Keratinocyte (primary cell): Measurements from ENCODE around the gene STXBP1. TPM values are rescaled to one million over a fixed set of nuclear protein-coding genes. Genes with fewer than 3 reads are reported as not detected.

Source experiments
- DNase-seq: peaks from one replicate; pipeline ENCODE4 v3.0.0-alpha.2; 2011; ENCODE audit warnings: low read depth, missing footprints, low spot score
- FAIRE-seq: peaks from 2 replicates; lab custom pipeline; 2011; peaks lifted over from hg19 to GRCh38; lab: Jason Lieb, UNC
- H2AFZ ChIP-seq: 2 replicates; pipeline ENCODE4 v1.6.0; 2012; ENCODE audit warnings: low read length, control low read depth, inconsistent platforms; ENCODE audit not compliant: control insufficient read depth
- H3K27ac ChIP-seq: 2 replicates; pipeline ENCODE4 v1.5.1; 2011; ENCODE audit warnings: low read length; ENCODE audit not compliant: control insufficient read depth, insufficient read depth
- H3K27me3 ChIP-seq: 3 replicates; pipeline ENCODE4 v1.6.0; 2011; ENCODE audit warnings: low read length; ENCODE audit not compliant: control insufficient read depth, insufficient read depth; ENCODE audit errors: extremely low read depth
- H3K36me3 ChIP-seq, 2 experiments: 2 replicates in 1 of 2; 3 replicates in 1 of 2; pipeline ENCODE4 v1.5.1; 2011; ENCODE audit warnings: low read length in 2 of 2, mild to moderate bottlenecking in 1 of 2; ENCODE audit not compliant: control insufficient read depth in 2 of 2, insufficient read depth in 2 of 2; ENCODE audit errors: extremely low read depth in 1 of 2
- H3K4me1 ChIP-seq: 3 replicates; pipeline ENCODE4 v1.5.1; 2011; ENCODE audit warnings: low read length; ENCODE audit not compliant: control insufficient read depth, insufficient read depth; ENCODE audit errors: extremely low read depth
- H3K4me2 ChIP-seq: 3 replicates; pipeline ENCODE4 v1.6.0; 2011; ENCODE audit warnings: low read depth, low read length; ENCODE audit not compliant: control insufficient read depth, insufficient read depth; ENCODE audit errors: extremely low read depth
- H3K4me3 ChIP-seq, 3 experiments: fragments of 200-600 bp in 1 of 3; sonication (generic) in 1 of 3; 2 replicates in 2 of 3; 3 replicates in 1 of 3; pipeline ENCODE4 v1.5.1; 2011 to 2016; ENCODE audit warnings: low read length in 3 of 3, mild to moderate bottlenecking in 3 of 3, control low read depth in 2 of 3, inconsistent platforms in 1 of 3, low read depth in 1 of 3, mixed read lengths in 1 of 3, mixed run types in 1 of 3, moderate library complexity in 1 of 3; ENCODE audit not compliant: control insufficient read depth in 2 of 3, insufficient read depth in 2 of 3; ENCODE audit errors: extremely low read depth in 1 of 3
- H3K79me2 ChIP-seq: 2 replicates; pipeline ENCODE4 v1.6.0; 2012; ENCODE audit warnings: low read length; ENCODE audit not compliant: control insufficient read depth, insufficient read depth
- H3K9ac ChIP-seq: 3 replicates; pipeline ENCODE4 v1.6.0; 2011; ENCODE audit warnings: low read length; ENCODE audit not compliant: control insufficient read depth, insufficient read depth; ENCODE audit errors: extremely low read depth
- H3K9me1 ChIP-seq: 3 replicates; pipeline ENCODE4 v1.6.0; 2011; ENCODE audit warnings: low read length; ENCODE audit not compliant: control insufficient read depth, insufficient read depth; ENCODE audit errors: extremely low read depth
- H3K9me3 ChIP-seq: 2 replicates; pipeline ENCODE4 v1.5.1; 2012; ENCODE audit warnings: low read depth, low read length; ENCODE audit not compliant: control insufficient read depth
- H4K20me1 ChIP-seq: 3 replicates; pipeline ENCODE4 v1.6.0; 2011; ENCODE audit warnings: low read length; ENCODE audit not compliant: control insufficient read depth, insufficient read depth; ENCODE audit errors: extremely low read depth
- CTCF ChIP-seq, 3 experiments: IDR thresholded peaks in 1 of 3; conservative IDR thresholded peaks in 1 of 3; optimal IDR thresholded peaks in 1 of 3; 2 replicates in 2 of 3; 3 replicates in 1 of 3; pipeline versions ENCODE3 to v1.5.1; 2011; ENCODE audit warnings: low read length in 3 of 3, mild to moderate bottlenecking in 3 of 3, moderate library complexity in 2 of 3, control low read depth in 1 of 3, inconsistent platforms in 1 of 3; ENCODE audit not compliant: insufficient read depth in 2 of 3; ENCODE audit errors: extremely low read depth in 1 of 3
- EZH2 ChIP-seq: IDR thresholded peaks from one replicate; pipeline ENCODE4 v1.6.1; 2012; ENCODE audit warnings: inconsistent platforms, mild to moderate bottlenecking, low read length, moderate library complexity
- dilution Hi-C: fragments of 300-500 bp; cut with MboI; formaldehyde crosslinking; loops from one replicate; pipeline ENCODE4 v1.7.0; 2020; ENCODE audit warnings: low sequenced_read_pairs; ENCODE audit not compliant: extremely low pct_ligation_motif_present
- polyA plus RNA-seq, 5 experiments: library from polyadenylated mRNA; depleted of rRNA in 3 of 5; stranded (reverse) in 3 of 5; stranded (forward) in 1 of 5; unstranded in 1 of 5; fragments of >200 nt; gene quantifications; 1 replicate in 1 of 5; 2 replicates in 3 of 5; 3 replicates in 1 of 5; pipeline versions ENCODE4 v1.2.1 to v1.2.3, GENCODE V29; 2011 to 2012; ENCODE audit warnings: missing spikeins in 2 of 5, low read depth in 1 of 5, low replicate concordance in 1 of 5

Gene STXBP1
- polyA plus RNA-seq, 1 donor (not counting 4 experiments of a cell fraction or from before 2014, with no cell fraction given), result 17.1 TPM

GRCh38 chr9:127667906-127668305 lies 55.8 kb downstream of the STXBP1 start:
- no peak overlapping the region for H3K9ac ChIP-seq
- H3K79me2 ChIP-seq, result no peaks in the 10 kb centered on the region
- H3K9me1 ChIP-seq, result no peaks in the 10 kb centered on the region
- DNase-seq, result no peak
- FAIRE-seq, result no peak
- H3K27ac ChIP-seq, result no peak overlapping the region
- no peak for TF ChIP-seq EZH2
- no peak for TF ChIP-seq CTCF (optimal IDR thresholded peaks at IDR 0.05 in 1 of 3, IDR thresholded peaks at IDR 0.05 in 1 of 3, conservative IDR thresholded peaks at IDR 0.05 in 1 of 3; ENCODE audit: extremely low read depth in 1 of 3, insufficient read depth in 2 of 3, low read length in 3 of 3)
- peaks cover 21 to 36% of the 10 kb centered on the region in 2 experiments for H3K36me3 ChIP-seq
- H4K20me1 ChIP-seq, result no peaks in the 10 kb centered on the region
- no peak overlapping the region for H3K4me2 ChIP-seq
- no peak overlapping the region for H3K4me3 ChIP-seq
- H2AFZ ChIP-seq, result no peak overlapping the region
- dilution Hi-C loops, result no loop called here
- no peaks in the 10 kb centered on the region for H3K27me3 ChIP-seq
- H3K9me3 ChIP-seq, result no peaks in the 10 kb centered on the region
- no peaks in the 10 kb centered on the region for H3K4me1 ChIP-seq

GRCh38 chr9:127673234-127673633 lies 61.2 kb downstream of the STXBP1 start:
- DNase-seq, result no peak
- Histone ChIP-seq H3K36me3 (peaks cover 28% of the 10 kb centered on the region in 2 experiments), H3K4me3 (no peak overlapping the region), H3K4me2 (no peak overlapping the region), H3K9me1 (no peaks in the 10 kb centered on the region), H3K4me1 (no peaks in the 10 kb centered on the region), H3K27ac (no peak overlapping the region), H2AFZ (no peak overlapping the region), H3K9ac (no peak overlapping the region), H3K9me3 (no peaks in the 10 kb centered on the region), H3K79me2 (no peaks in the 10 kb centered on the region), H3K27me3 (no peaks in the 10 kb centered on the region), H4K20me1 (no peaks in the 10 kb centered on the region)
- TF ChIP-seq EZH2 (no peak), CTCF (optimal IDR thresholded peaks at IDR 0.05 in 1 of 3, IDR thresholded peaks at IDR 0.05 in 1 of 3, conservative IDR thresholded peaks at IDR 0.05 in 1 of 3; ENCODE audit: extremely low read depth in 1 of 3, insufficient read depth in 2 of 3, low read length in 3 of 3) (no peak)
- FAIRE-seq, result no peak
- dilution Hi-C loops, result no loop called here
